Mesendoderm (in vitro differentiated cells): ENCODE measurements around the gene IP6K2.

Source experiments
- DNase-seq: peaks from one replicate; pipeline ENCODE4 v3.0.0; 2013
- H2AK5ac ChIP-seq: 2 replicates; pipeline ENCODE4 v1.6.1; 2013; ENCODE audit warnings: low read length, inconsistent platforms
- H2BK120ac ChIP-seq: 2 replicates; pipeline ENCODE4 v1.6.1; 2013; ENCODE audit warnings: low read depth, mild to moderate bottlenecking, low read length, moderate library complexity, mixed read lengths
- H2BK15ac ChIP-seq: replicated peaks from 2 replicates; pipeline ENCODE4 v1.6.1; 2013; ENCODE audit warnings: low read depth, mild to moderate bottlenecking, moderate library complexity
- H2BK5ac ChIP-seq: 2 replicates; pipeline ENCODE4 v1.6.1; 2013; ENCODE audit warnings: low read length, inconsistent platforms
- H3K18ac ChIP-seq: 2 replicates; pipeline ENCODE4 v1.6.1; 2013; ENCODE audit warnings: mild to moderate bottlenecking, low read length, mixed read lengths
- H3K23ac ChIP-seq: one replicate; pipeline ENCODE4 v1.6.1; 2013; ENCODE audit warnings: low read length
- H3K27ac ChIP-seq: 2 replicates; pipeline ENCODE4 v1.5.1; 2013; ENCODE audit warnings: low read depth, mild to moderate bottlenecking, inconsistent platforms, low read length, moderate library complexity
- H3K27me3 ChIP-seq: 2 replicates; pipeline ENCODE4 v1.6.1; 2013; ENCODE audit warnings: low read length, control low read depth, mild to moderate bottlenecking, inconsistent platforms; ENCODE audit not compliant: insufficient read depth, poor library complexity
- H3K36me3 ChIP-seq: 2 replicates; pipeline ENCODE4 v1.6.1; 2013; ENCODE audit warnings: low read length, inconsistent platforms; ENCODE audit not compliant: control insufficient read depth, insufficient read depth
- H3K4ac ChIP-seq: one replicate; pipeline ENCODE4 v1.6.1; 2013; ENCODE audit warnings: low read depth, mild to moderate bottlenecking, low read length, moderate library complexity
- H3K4me1 ChIP-seq: 2 replicates; pipeline ENCODE4 v1.6.1; 2013; ENCODE audit warnings: low read depth, low read length, inconsistent platforms; ENCODE audit not compliant: control insufficient read depth
- H3K4me2 ChIP-seq: 2 replicates; pipeline ENCODE4 v1.6.1; 2013; ENCODE audit warnings: low read length
- H3K4me3 ChIP-seq: 2 replicates; pipeline ENCODE4 v1.5.1; 2013; ENCODE audit warnings: mild to moderate bottlenecking, low read length
- H3K56ac ChIP-seq: one replicate; pipeline ENCODE4 v1.6.1; 2013; ENCODE audit warnings: low read length
- H3K79me1 ChIP-seq: 2 replicates; pipeline ENCODE4 v1.6.1; 2013; ENCODE audit warnings: low read length, inconsistent platforms
- H3K79me2 ChIP-seq: 2 replicates; pipeline ENCODE4 v1.6.1; 2013; ENCODE audit warnings: mild to moderate bottlenecking, low read length; ENCODE audit not compliant: control insufficient read depth, insufficient read depth
- H3K9ac ChIP-seq: 2 replicates; pipeline ENCODE4 v1.6.1; 2013; ENCODE audit warnings: low read length, inconsistent platforms
- H4K5ac ChIP-seq: one replicate; pipeline ENCODE4 v1.6.1; 2013; ENCODE audit warnings: low read length
- H4K8ac ChIP-seq: one replicate; pipeline ENCODE4 v1.6.1; 2013; ENCODE audit warnings: low read depth, mild to moderate bottlenecking, control low read depth, low read length, moderate library complexity
- WGBS: extraction: QIAGEN DNeasy Blood & Tissue Kit; methylation state at CpG from one replicate; pipeline ENCODE4 v1.1.7; 2013; ENCODE audit warnings: low lambda C conversion rate, missing lambda C conversion rate; ENCODE audit not compliant: insufficient coverage; ENCODE audit errors: extremely low coverage; 5-methylcytosine and 5-hydroxymethylcytosine counted together

IP6K2 gene

DNA sequence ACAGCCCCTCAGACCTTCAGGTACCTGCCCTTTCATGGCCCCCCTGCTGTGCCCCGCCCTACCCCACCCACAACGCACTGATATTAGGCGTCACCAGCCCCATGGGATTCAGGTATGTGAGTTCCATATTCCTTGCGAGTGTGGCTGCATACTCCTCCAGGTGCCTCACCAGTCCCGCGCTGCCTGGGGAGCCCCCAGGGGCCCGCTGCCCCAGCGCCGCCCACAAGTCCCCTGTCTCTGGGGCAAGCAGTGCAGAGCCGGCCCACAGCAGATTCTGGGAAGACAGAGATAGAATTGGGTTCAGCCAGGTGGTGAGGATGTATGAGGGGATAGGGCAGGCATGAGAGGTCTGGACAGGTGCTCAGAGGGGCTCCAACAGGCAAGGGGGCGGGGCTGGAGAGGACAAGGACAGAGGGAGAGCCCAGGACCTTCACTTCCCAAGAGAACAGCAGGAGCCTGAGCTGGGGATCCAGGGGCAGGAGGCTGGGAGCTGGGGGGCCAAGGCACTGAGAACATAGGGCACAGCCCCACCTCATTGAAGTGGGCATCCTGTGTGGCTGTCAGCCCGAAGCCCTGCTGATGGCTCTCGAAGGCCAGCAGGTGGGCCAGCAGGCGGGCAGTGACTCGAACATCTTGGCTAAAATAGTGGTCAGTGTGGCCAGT is 68.7 kb downstream of the IP6K2 start:
- no peaks in the 10 kb centered on the region for H3K36me3 ChIP-seq

DNA sequence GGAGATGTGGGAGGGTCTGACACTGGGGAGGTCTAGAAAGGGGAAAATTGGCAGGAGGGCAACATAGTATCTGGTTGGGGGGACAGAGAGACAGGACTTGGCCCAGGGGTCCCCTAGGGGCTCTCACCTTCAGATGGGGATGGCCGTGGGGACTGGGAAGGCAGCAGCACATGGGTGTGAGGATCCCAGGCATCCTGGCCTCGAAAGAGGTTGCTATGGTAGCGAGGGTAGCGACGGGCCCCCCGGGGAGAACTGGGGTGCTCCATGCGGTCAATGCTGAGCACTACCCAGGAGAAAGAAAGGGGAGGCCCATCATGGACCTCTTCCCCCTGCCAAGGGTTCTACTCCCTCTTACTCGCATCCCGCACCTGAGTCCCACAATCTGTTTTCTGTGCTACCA is 69.3 kb downstream of the IP6K2 start:
- Histone ChIP-seq H3K36me3 (no peaks in the 10 kb centered on the region), H3K4me3 (no peak overlapping the region), H3K4me1 (no peaks in the 10 kb centered on the region), H3K4me2 (no peak overlapping the region), H3K18ac (no peak overlapping the region), H2BK120ac (no peak overlapping the region), H3K79me2 (no peaks in the 10 kb centered on the region), H3K56ac (no peak overlapping the region), H4K5ac (no peak overlapping the region), H2AK5ac (no peak overlapping the region), H2BK5ac (no peak overlapping the region), H3K79me1 (no peaks in the 10 kb centered on the region), H3K4ac (no peak overlapping the region), H3K27ac (no peak overlapping the region), H2BK15ac (no peak overlapping the region), H3K27me3 (no peaks in the 10 kb centered on the region), H4K8ac (no peak overlapping the region), H3K23ac (no peak overlapping the region), H3K9ac (no peak overlapping the region)
- no peak for DNase-seq
- WGBS: no CpG with 5 or more reads among the region's 9 CpGs

More for the DNA sequence above, 68.7 kb downstream of the IP6K2 start:
- Histone ChIP-seq H3K79me1 (no peaks in the 10 kb centered on the region), H2BK5ac (no peak overlapping the region), H3K4me3 (no peak overlapping the region), H3K56ac (no peak overlapping the region), H3K27me3 (no peaks in the 10 kb centered on the region), H3K9ac (no peak overlapping the region), H3K27ac (no peak overlapping the region), H4K5ac (no peak overlapping the region), H2AK5ac (no peak overlapping the region), H2BK15ac (no peak overlapping the region), H3K4me2 (no peak overlapping the region), H4K8ac (no peak overlapping the region), H3K4me1 (no peaks in the 10 kb centered on the region), H3K18ac (no peak overlapping the region), H3K79me2 (no peaks in the 10 kb centered on the region), H3K4ac (no peak overlapping the region), H3K23ac (no peak overlapping the region), H2BK120ac (no peak overlapping the region)
- no CpG with 5 or more reads among the region's 15 CpGs for WGBS
- DNase-seq: no peak

DNA sequence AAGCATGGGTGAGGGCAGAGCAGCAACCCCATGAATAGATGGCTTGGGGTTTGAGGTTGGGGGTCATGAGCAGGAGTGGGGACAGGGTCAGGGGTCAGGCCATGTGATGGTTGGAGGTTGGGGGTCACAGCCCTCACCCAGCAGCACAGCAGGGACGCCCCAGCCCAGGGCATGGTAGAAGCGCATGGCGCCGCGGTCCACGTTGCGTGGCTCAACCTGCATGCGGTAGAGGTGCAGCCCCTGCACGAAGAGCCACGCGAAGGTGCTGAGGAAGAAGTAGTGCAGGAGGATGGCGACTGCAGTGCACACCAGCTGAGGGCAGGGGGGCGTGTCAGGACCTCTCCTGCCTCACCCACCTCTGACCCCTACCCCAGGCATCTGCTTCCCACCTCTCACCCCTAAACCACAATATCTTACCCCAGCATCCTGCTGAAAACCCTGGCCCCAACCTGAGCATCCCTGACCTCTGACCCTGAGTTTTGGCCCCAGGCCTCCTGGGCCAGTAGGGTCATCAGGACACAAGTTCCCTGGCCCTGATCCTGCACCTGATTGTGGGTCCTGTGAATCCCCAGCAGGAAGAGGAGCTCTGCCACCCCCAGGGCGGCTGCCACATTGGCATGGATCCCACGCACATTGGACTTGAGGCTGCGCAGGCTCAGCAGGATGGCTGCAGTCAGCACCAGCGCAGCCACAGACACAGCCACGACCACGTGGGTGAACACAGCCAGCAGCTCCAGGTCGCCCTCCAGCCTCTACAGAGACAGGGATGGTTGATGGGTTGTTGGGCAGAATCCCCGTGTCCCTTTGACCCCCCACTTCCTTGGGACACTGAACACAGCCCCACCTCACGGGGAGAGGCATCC is 71.9 kb downstream of the IP6K2 start:
- no peak overlapping the region for H2BK5ac ChIP-seq
- H3K36me3 ChIP-seq: no peaks in the 10 kb centered on the region
- no CpG with 5 or more reads among the region's 22 CpGs for WGBS

DNA sequence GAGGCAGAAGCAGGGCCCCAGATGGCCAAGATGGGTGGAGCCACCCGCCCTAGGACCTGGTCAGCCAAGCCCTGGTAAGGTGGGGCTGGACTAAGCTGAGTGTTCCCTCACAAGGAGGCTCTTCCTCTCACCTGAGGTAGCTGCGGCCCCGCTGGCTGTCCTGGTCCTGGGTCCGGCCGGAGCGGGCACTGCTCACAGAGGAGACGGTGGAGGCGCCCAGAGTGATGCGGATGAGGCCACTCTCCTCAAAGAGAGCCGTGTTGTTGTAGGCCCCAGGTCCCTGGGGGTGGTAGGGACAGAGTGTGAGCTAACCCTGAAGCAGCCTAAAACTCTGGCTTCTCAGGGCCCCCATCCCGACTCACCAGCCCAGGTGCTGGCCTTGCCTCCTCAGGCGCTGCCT is 74.4 kb downstream of the IP6K2 start:
- Histone ChIP-seq H3K79me1 (no peaks in the 10 kb centered on the region), H3K36me3 (no peaks in the 10 kb centered on the region), H3K18ac (no peak overlapping the region), H2BK15ac (no peak overlapping the region), H3K27ac (no peak overlapping the region), H2BK120ac (no peak overlapping the region), H3K4ac (no peak overlapping the region), H3K4me2 (no peak overlapping the region), H2AK5ac (no peak overlapping the region), H3K4me3 (no peak overlapping the region), H3K79me2 (no peaks in the 10 kb centered on the region), H3K9ac (no peak overlapping the region), H4K5ac (no peak overlapping the region), H3K4me1 (no peaks in the 10 kb centered on the region), H3K56ac (no peak overlapping the region), H2BK5ac (no peak overlapping the region), H4K8ac (no peak overlapping the region), H3K23ac (no peak overlapping the region), H3K27me3 (no peaks in the 10 kb centered on the region)
- DNase-seq: no peak
- no CpG with 5 or more reads among the region's 12 CpGs for WGBS

More for the DNA sequence above, 71.9 kb downstream of the IP6K2 start:
- Histone ChIP-seq H2BK15ac (no peak overlapping the region), H3K4me2 (no peak overlapping the region), H3K4me1 (no peaks in the 10 kb centered on the region), H2AK5ac (no peak overlapping the region), H3K27me3 (no peaks in the 10 kb centered on the region), H3K18ac (no peak overlapping the region), H4K8ac (no peak overlapping the region), H3K27ac (no peak overlapping the region), H3K4ac (no peak overlapping the region), H3K9ac (no peak overlapping the region), H4K5ac (no peak overlapping the region), H3K79me1 (no peaks in the 10 kb centered on the region), H3K23ac (no peak overlapping the region), H3K4me3 (no peak overlapping the region), H3K79me2 (no peaks in the 10 kb centered on the region), H2BK120ac (no peak overlapping the region), H3K56ac (no peak overlapping the region)
- no peak for DNase-seq

DNA sequence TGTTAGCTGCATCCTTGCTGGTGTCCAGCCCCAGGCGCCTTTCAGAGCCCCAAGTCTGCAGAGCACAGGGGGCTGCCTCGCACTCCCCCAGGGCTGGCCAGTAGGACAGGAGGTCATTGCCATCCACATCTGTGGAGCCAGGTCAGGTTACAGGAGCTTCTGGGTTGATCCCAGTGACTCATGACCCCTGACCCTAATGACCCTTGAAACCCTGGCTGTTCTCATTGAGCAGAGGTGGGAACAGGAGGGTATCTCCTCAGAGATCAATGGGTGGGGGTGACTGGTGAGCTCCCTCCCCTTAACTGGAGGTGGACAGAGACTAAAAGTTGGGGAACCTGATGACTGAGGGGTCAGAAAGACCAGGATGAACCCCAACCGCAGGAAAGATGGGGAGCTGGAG is 75.6 kb downstream of the IP6K2 start:
- Histone ChIP-seq H3K4me3 (no peak overlapping the region), H3K4me1 (peaks cover 6% of the 10 kb centered on the region), H3K27me3 (no peaks in the 10 kb centered on the region), H2BK5ac (no peak overlapping the region), H2AK5ac (no peak overlapping the region), H3K56ac (no peak overlapping the region), H3K27ac (no peak overlapping the region), H2BK120ac (no peak overlapping the region), H3K4me2 (no peak overlapping the region), H3K79me1 (no peaks in the 10 kb centered on the region), H4K8ac (no peak overlapping the region), H3K23ac (no peak overlapping the region), H3K9ac (no peak overlapping the region), H3K4ac (no peak overlapping the region), H3K36me3 (no peaks in the 10 kb centered on the region), H3K79me2 (no peaks in the 10 kb centered on the region), H3K18ac (no peak overlapping the region), H4K5ac (no peak overlapping the region), H2BK15ac (no peak overlapping the region)
- no CpG with 5 or more reads among the region's 3 CpGs for WGBS
- DNase-seq: no peak
